Upper lobe of left lung (tissue), 4 donors: ENCODE measurements around the gene CALN1.

Experiments
- EP300 ChIP-seq, 4 donors: sonication (generic); formaldehyde crosslinking; IDR thresholded peaks; one replicate each; pipeline ENCODE4 v1.5.1; 2017; ENCODE audit warnings: antibody characterized with exemption in 4 of 4, control low read depth in 2 of 4
- POLR2A ChIP-seq, 4 donors: fragments of 450-650 bp; IDR thresholded peaks; one replicate each; pipeline ENCODE4 v1.5.1; 2016 to 2017; ENCODE audit warnings: antibody characterized with exemption in 4 of 4, mild to moderate bottlenecking in 2 of 4
- POLR2AphosphoS5 ChIP-seq, 2 donors: sonication (generic); formaldehyde crosslinking; IDR thresholded peaks; one replicate each; pipeline ENCODE4 v1.5.1; 2017; ENCODE audit warnings: antibody characterized with exemption in 2 of 2
- TF ChIP-seq, protein P1 (sequence below), 6 experiments: fragments of 450-650 bp in 4 of 6; fragments of 200-600 bp in 2 of 6; sonication (generic) in 2 of 6; IDR thresholded peaks; one replicate each; pipeline ENCODE4 v1.5.1; 2016 to 2019; ENCODE audit warnings: antibody characterized with exemption in 6 of 6

DNA sequence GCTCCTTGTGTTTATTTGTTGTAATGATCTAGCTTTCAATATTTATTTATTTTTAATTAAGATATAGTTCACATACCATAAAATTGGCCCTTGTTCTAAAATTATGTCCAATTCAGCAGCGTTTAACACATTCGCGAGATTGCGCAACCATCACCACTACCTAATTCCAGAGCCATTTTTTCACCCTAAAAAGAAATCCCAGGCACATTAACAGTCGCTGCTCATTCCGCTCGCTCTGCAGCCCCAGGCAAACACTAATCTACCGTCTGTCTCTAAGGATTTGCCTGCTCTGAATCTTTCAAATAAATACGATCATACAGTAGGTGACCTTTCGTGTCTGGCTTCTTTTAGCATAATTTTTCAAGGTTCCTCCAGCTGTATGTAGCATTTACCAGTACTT is 616.7 kb downstream of the CALN1 start:
- TF ChIP-seq, protein P1, sequence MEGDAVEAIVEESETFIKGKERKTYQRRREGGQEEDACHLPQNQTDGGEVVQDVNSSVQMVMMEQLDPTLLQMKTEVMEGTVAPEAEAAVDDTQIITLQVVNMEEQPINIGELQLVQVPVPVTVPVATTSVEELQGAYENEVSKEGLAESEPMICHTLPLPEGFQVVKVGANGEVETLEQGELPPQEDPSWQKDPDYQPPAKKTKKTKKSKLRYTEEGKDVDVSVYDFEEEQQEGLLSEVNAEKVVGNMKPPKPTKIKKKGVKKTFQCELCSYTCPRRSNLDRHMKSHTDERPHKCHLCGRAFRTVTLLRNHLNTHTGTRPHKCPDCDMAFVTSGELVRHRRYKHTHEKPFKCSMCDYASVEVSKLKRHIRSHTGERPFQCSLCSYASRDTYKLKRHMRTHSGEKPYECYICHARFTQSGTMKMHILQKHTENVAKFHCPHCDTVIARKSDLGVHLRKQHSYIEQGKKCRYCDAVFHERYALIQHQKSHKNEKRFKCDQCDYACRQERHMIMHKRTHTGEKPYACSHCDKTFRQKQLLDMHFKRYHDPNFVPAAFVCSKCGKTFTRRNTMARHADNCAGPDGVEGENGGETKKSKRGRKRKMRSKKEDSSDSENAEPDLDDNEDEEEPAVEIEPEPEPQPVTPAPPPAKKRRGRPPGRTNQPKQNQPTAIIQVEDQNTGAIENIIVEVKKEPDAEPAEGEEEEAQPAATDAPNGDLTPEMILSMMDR (IDR thresholded peaks at IDR 0.05): no peak
- TF ChIP-seq POLR2A (IDR thresholded peaks at IDR 0.05) (no peak), POLR2AphosphoS5 (IDR thresholded peaks at IDR 0.05) (no peak), EP300 (IDR thresholded peaks at IDR 0.05) (no peak)
